NCI-H2196 treated with DMSO at 0.1 percent for 48 hours (cell line): ENCODE results near the gene UTF1.

Experiments
- DNase-seq: peaks from one replicate; lab custom pipeline; 2025; ENCODE audit not compliant: unreplicated experiment; lab: John Stamatoyannopoulos, UW

The UTF1 gene, protein sequence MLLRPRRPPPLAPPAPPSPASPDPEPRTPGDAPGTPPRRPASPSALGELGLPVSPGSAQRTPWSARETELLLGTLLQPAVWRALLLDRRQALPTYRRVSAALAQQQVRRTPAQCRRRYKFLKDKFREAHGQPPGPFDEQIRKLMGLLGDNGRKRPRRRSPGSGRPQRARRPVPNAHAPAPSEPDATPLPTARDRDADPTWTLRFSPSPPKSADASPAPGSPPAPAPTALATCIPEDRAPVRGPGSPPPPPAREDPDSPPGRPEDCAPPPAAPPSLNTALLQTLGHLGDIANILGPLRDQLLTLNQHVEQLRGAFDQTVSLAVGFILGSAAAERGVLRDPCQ

DNA sequence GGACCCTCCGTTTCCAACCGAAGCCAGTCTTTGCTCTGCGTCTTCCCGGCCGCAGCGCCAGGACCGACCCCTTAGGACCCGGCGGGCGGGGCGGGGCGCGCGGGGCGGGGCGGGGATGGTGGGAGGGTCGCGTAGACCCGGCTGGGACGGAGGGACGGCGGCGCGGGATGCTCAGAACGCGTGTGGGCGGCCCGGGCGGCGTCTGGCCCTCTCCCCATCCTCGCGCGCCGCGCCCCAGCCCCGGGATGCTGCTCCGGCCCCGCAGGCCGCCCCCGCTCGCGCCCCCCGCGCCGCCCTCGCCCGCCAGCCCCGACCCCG is at the start of gene UTF1:
Gene UTF1, plus strand, starts transcription at position 174 of the 318 bp plus-strand sequence. Its CDS starts 72 bp downstream, at position 246.
- DNase-seq = no peak

DNA sequence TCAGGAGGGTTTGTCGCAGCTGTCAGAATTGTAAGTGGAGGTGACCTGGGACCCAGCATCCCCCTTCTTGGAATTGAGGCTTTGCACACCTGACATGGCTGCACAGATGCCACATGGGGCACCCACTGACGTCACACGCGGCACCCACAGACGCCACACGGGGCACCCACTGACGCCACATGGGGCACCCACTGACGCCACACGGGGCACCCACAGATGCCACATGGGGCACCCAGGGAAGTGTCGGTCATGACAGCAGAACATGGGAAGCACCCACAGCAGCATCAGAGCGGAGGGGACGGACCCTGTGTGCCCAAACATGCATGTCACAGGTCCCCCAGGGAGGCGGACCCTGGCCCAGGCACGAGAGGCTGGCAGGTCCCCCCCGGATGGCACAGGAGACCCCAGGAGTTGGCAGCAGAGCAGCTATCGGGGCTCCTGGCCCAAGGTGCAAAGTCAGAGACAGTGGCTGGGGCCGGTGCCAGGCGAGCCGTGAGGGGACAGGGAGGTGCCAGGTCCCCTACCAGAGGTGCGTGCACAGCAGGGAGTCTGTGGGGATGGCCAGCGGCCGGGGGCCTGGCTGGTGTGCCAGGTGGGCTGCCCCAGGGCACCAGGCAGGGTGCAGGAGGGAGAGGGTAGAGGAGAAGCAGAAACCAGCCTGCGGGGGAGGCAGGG is 48.9 kb upstream of the UTF1 start:
- DNase-seq = no peak

DNA sequence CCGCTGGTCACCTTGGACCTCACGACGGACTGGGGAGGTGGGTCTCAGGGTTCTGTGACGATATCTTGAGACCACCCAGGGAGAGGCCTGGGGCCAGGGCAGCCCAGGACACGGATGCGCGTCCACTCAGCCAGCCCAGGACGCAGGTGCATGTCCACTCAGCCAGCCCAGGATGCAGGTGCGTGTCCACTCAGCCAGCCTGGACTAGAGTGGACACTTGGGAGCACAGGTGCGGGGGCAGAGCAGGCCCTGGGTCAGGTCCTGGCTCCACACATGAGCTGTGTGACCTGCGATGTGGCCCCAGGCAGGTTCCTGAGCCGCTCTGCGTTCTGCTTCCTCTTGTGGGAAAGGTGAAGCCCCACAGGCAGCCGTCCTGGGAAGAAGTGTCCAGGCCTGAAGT is 47.8 kb upstream of the UTF1 start:
- no peak for DNase-seq

DNA sequence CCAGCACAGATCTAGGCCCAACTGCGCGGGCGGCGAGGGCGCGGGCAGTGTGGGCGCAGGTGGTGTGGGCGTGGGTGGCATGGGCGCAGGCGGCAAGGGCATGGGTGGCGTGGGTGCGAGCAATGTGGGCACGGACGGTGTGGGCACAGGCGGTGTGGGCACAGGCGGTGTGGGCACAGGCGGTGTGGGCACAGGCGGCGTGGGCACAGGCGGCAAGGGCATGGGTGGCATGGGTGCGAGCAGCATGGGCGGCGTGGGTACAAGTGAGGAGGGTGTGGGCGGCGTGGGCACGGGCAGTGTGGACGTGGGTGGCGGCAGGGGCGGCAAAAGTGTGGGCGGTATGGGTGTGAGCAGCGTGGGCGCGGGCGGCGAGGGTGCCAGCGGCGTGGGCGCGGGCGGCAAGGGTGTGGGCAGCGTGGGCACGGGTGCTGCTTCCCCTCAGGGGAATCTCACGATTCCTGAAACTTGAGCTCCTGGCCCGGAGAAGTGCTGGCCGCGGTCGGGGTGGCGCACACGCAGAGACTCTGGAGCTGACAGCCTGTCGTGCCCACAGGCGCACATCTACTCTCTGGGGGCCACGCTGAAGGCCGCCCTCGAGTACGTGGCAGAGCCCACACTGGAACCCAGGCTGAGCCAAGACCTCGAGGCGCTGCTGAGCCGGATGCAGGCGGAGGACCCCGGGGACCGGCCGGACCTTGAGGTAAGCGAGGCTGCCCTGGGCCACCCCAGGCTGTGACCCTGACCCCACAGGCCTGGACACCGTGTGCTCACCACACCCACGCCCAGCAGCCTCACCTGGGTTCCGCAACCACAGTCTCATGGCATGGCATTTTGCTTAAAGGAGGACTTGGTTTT is 47.0 kb upstream of the UTF1 start:
- no peak for DNase-seq

DNA sequence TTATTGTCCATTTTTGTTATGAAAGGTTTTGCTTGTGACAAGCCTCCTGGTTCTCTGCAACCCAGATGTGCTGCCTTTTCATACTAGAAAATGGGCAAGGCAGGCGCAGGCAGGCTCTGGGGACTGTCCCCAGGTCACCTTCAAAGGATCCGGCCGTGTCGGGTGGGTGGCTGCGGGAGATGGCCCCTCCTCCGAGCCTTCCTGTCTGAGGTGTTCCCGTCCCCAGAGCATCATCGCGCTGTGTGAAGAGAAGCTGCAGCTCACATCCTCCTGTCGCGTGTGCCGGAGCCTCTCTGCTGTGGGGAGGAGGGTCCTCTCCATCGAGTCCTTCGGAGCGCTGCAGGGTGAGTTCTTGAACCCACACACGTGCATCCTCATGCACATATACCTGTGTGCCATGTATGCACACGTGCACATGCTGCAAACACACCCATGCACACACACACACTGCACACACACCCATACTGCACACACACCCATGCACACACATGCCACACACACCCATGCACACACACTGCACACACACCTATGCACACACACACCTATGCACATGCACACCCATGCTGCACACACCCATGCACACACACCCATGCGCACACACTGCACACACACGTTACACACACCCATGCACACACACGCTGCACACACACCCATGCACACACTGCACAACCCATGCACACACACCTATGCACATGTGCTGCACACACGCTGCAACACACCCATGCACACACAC is 46.2 kb upstream of the UTF1 start:
- DNase-seq = no peak

DNA sequence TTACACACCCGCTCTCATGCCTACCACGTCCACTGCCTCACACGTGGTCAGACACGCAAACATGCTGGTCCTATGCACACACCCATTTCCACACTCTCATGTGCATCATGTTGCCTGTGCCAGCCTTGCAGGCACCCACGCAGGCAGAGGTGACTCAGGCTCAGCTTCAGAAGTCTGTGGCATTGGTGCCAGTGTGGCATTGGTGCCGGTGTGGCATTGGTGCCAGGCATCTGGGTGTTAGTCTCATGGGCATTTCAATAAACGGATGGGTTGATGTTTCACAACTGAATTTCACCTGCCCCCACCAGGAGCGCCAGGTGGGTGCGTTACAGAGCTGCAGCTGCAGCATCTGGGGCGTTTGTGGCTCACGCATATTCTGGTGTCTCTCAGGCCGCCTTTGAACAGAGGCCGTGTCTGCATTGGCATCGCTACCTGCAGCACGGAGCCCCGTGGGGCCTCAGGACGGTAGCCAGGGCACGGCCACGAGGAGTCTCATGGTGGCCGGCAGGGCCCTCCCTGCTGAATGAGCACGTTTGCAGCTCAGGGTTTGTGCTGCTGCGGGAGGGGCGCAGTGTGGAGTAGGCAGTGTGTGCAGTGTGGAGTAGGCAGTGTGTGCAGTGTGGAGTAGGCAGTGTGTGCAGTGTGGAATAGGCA is 45.3 kb upstream of the UTF1 start:
- DNase-seq = no peak

DNA sequence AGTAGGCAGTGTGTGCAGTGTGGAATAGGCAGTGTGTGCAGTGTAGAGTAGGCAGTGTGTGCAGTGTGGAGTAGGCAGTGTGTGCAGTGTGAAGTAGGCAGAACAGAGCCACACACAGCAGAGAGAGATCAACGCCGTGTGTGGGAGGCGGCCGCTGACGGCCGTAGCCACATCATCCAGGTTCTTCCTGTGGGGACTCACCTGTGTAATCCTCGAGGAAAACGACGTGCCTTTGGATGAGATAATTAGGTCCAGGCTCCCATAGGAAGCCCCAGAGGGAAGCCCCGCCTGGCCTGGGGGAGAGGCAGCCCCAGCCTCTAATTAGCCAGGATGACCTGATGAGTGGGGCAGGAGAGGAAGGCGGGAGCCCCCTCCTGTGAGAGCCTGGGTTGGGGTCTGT is 44.6 kb upstream of the UTF1 start:
- DNase-seq = no peak

DNA sequence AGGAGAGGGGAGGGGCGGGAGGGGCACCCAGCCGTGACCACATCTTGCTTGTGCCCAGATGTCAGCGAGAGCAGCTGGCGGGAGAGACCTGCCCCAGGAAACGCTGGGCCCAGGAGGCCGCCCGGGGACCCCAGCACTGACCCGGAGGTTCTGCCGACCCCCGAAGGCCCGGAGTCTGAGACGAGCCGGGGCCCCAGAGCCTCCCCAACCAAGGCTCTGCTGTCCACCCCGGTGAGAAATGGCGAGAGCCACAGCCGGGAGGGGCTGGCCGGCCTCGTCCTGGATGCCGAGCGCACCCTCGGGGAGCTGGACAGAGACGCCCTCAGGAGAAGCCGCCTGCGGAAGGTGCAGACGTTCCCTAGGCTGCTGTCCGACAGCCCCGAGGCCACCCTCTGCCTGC is 44.1 kb upstream of the UTF1 start:
- no peak for DNase-seq

DNA sequence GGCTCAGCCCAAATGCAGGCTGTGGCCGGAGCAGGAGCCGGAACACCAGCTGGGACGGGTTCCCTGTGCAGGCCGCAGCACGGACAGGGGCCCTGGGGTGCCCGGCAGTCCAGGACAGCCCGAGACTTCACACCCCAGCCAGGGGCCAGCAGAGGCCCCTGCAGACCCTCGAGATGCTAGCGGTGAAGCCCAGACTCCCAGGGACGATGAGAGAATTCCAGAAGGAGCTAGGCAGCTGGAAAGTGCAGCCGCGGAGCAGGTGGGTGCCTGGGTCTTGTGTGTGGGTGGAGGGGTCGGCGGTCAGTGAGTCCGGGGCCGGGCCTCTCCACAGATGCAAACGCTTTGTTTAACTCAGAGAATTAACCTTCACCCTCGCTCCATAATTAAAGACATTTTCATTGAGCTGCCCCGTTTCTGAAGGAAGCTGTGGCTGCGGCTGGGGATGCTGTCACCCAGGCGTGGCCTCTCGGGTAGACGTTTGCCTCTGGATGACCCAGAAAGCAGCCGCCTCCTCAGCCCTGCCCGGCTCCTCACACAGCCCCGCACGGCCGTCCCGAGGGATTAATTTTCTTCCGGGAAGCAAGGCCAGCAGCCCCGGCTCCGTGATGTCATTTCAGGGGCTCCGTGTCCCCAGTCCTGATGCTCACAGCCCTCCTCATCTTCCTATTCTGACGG is 43.5 kb upstream of the UTF1 start:
- no peak for DNase-seq

DNA sequence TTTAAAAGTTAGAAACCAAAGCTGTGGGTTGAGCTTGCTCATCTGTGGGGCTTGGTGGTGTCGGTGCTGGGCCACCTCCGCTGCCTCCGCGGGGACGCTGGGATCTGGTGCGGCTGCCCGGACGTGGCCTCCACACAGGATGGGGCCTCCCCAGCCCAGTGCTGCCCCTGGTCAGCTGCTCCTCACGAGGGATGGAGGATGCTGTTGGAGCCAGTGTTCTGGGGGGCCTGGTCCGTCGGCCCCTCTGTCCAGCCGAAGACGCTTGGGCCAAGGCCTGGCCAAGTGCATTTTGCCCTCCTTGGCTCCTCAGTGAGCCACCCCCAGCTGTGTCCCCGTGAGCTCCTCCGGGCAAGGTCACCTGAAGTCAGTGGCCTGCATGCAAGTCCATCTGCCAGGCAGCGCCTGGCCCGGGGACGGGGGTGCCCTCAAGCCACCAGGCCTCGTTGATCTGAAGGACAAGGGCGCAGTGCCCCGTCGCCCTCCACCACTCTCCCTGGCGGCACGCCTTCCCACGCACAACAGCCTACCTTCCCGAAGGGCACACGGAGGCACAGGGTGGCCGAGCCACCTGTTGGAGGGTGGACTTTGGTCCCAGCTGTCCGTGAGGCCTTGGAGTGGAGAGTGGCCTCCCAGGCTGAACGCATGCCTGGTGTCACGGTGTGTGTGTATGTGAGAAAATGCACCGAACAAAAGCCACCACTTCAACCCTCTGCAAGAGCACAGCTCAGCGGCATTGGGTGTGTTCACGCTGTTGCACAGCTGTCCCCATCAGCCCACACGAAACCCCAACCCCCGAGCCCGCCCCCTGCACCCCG is 42.7 kb upstream of the UTF1 start:
- DNase-seq = no peak

DNA sequence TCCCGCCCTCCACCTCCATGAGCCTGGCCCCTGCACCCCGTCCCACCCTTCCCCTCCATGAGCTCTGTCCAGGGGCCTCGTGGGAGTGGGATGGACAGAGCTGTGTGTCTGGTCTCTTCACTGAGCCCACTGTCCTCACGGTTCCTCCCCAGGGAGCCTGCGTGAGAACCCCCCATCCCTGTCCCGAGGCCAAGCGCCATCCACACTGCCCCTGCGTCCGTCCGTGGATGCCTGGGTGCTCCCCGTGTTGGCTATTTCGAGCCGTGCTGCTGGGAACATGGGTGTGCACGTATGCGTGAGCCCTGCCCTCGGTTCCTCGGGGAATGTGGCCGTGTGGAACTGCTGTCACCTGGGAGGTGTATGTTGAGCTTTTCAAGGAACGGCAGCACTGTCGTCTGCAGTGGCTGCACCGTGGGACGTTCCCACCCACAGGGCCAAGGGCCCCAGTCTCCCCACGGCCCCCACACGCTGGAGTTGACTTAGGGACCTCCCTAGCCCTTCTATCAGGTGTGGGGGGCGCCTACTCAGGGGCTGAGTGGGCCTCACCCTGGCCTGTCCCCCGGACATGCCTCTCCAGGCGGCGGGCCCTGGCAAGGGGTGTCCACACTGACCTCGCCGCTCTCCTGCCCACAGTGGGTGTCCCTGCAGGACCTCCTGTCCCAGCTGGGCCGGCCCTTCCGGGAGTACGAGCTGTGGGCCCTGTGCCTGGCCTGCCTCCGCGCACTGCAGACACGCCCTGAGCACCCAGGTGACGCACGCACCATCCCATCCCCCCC is 41.9 kb upstream of the UTF1 start:
- no peak for DNase-seq

DNA sequence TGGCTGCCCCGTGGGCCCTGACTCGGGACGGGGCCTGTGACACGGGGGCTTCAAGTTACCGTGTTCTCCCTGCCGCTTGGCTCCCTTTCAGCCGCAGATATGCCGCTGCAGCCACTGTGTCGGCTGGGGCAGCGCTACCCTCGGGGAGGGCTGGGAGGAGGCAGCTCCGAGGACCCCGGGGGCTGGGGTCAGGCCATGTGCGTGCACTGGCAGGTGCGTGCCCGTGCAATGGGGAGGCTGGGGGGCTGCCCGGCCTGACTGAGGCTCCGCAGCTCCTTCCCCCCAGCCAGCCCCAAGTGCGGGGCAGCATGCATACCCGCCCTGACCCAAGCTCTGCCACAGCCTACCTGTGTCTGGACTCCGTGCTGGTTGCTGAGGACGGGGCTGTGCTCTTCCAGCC is 40.8 kb upstream of the UTF1 start:
- DNase-seq = no peak

DNA sequence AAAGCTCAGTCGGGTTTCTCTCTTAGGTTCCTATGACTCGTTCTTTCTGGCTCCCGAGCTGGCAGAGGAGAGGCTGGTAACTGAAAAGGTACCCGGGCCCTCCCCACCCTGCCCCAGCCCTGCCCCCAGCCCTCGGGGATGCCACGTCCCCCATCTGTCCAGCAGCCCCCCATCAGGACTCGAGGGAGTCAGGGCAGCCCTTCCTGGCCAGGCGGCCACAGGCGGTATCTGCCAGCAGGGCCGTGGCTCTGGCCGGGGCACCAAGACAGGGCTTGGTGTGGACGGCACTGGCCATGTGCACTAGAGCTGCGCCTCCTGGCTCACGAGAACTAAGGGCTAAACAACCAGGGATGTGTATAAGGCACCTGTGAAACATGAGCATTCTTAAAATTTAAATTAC is 40.3 kb upstream of the UTF1 start:
- no peak for DNase-seq

DNA sequence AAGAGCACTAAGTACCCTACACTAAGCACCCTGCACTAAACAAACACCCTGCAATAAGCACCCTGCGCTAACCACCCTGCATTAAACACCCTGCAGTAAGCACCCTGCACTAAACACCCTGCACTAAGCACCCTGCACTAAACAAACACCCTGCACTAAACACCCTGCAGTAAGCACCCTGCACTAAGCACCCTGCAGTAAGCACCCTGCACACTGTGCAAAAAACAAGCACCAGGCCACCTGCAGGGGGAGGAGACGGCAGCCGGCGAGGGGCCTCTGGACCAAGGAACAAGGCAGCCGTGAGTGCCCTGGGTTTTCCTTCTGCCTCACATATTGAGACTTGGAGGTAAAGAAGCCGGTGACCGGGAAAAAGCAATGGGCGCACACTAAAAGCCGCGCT is 39.8 kb upstream of the UTF1 start:
- no peak for DNase-seq

DNA sequence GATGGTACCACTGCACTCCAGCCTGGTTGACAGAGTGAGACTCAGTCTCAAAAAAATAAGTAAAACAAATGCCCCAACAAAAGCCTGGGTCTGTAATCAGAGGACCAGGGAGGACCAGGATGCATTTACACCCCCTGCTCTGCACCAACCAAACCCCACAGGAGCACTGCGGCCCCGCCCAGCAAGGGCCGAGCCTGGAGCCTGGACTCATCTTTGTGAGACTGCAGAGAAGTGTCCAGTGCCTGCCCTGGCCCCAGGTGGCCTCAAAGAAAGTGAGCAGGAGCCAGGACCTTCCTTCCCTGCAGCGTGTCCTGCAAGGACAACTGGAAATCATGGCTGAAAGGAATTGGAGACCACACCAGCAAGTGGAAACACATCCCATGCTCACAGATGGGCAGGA is 38.4 kb upstream of the UTF1 start:
- no peak for DNase-seq

DNA sequence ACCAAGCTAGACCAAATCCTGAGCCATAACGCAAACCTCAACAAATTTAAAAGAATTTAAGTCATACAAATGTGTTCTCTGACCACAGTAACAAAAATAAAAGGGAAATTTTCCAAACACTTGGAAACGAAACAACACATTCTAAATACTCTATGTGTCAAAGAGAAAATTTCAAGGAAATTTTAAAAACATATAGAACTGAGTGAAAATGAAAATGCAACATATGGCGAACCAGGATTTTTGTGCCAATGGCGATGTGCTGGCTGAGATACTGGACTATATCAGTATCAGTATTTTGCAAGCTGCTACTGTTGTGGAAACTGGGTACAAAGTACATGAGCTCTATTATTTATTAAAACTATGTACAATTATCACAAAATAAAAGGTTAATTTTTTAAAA is 35.9 kb upstream of the UTF1 start:
- DNase-seq = no peak

DNA sequence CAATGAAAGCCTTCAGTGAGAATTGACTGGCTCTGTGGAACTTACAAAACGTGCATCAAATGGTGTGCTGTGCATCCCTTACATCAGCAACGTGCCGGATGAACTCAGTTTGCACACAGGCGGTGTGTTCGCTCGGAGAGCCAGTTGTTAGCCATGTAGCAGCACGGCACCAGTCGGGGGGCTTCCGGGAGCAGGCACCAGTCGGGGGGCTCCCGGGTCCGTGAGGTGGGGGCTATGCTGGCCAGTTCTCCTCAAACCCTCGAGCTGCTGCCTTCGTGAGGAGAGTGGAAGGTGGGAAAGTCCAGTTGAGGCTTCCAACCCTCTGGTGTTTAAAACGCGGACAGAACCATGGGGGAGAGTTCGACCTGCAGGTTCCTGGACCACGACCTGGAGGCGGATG is 34.9 kb upstream of the UTF1 start:
- no peak for DNase-seq

DNA sequence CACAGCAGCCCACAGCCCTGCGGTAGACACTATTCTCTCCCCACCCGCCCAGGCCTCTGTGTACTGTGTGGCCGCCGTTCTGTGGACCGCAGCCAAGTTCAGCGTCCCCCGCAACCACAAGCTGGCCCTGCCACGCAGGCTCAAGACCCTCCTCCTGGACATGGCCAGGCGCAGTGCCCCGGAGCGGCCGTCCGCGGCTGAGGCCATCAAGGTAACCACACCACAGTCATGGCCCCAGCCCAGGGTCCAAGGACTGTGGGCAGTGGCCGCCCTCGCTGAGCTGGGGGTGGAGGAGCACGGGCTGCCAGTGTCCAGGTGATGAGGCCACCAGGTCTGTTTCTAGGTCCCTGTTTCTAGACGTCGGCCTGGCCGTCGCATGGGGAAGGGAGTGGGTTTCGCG is 34.4 kb upstream of the UTF1 start:
- no peak for DNase-seq
